Measurements from ENCODE around the gene TRAPPC12.
A peak's percentile ranks its signal among the peaks of the same experiment; 100 is the strongest.

The TRAPPC12 gene

DNA sequence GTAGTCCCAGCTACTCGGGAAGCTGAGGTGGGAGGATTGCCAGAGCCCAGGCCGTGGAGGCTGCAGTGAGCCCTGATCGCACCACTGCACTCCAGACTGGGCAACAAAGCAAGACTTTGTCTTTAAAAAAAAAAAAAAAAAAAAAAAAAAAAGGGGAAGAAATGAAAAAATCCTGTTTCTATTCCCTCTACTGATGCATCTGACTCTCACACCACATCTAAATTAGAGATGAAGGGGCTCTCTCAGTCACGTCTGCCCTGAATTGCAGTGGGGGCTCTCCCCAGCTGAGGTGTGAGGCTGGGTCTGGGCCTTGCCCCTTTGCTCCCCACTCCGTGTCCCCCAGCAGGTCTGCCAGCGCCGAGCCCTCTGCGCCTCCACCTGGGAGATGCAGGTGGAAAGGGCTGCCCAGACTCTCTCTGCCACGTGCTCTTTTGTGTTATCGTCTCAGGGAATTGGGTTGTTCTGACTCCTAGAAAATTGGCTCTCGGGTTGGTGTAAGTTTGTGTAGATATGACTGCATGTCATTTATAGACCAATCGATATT is 30.2 kb downstream of the TRAPPC12 start:
- DNase-seq = no peak

DNA sequence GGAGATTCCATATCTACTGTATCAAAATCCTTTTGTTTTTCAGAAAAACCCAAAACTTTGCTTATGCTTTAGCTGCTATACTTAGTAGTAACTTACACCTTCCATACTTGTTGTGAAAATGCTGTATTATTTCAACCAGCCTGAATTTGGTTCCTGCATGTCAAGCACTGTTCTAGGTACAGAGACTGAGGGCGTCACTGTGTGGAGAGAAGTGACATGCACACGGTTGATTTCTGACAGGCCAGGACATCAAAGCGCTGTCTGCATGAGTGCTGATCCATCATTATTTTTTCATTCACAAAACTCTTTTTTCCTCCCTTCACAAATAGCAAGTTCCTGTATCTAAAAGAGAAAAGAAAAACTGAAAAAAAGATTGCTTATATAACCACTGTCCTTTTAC is 31.6 kb downstream of the TRAPPC12 start:
- DNase-seq = no peak

DNA sequence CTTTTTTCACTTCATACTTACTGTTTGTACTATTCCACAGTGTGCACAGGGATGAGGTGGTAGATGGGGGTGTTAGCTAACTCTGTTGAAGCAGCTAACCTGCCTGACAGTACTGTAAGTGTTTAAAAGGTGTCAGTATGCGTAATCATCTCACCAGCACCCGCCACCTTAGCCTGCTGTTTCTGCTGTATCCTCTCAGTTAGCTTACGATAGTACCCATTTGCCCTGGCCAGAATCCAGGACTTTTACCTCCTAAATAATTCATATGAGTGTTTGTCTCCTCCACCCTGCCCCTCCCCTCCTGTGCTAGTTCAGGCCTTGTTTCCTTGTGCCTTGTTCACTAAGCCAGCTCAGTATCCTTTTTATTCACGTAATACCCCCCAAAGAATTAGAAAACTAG is 34.2 kb downstream of the TRAPPC12 start:
- DNase-seq = no peak

DNA sequence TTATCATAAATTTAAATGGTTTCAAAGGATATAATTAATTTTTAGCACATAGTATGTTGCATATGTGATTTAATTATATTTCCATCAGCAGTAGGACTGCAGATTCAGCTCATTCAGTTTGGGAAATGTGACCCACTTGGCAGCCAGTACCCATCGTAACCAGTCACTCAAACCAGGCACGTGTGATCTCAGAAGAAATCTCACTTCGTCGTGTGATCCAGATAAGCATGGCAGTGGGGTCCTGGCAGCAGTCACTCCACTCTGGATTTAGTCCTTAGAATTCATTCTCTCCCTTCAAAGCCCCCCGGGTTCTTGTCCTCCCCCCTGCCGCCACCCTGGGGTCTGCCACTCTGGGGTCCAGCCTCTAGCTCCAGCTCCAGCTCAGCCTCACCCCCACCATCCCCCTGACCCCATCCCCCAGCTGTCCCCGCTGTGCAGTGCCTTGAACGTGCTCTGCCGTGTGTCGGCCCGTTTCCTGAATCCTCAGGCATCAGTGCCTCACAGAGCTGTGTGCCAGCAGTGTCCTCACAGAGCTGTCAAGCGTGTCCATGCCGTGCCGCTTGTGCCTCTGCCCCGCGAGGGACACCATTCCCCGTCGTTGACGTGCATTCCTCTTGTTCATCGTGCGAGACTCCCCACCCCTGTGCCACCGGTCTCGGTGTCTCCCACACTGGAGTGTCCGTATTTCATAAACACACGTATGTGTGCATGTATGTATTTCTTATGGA is 34.8 kb downstream of the TRAPPC12 start:
- no peak for DNase-seq

DNA sequence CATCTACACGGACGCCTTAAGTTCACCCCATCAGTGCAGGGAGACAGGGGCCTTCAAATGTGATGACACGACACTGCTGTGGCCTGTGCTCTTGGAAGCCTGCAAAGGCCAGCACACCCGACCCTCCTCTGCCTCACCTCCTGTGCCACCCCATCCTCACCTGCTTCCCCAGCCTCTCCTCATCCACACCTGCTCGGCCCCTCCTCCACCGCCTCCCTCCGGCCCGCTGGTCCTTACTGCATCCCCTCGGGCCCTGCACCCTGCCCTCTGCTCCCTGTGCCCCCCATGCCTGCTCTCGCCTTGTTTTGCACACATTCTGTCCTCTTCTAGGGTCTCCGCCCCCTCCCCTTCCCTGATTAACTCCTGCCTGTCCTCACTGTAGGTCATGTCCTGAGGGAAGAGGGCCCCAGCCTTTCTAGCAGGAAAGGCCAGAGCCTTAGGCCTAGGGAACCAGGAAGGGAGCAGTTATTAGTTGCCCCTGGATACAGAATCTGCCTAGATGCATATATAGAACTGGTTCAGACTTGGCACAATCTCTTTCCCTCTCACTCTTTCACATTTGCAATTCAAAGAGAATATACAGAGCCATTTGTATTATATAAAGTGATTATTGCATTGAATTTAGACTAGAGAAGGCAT is 39.4 kb downstream of the TRAPPC12 start:
- no peak for DNase-seq

DNA sequence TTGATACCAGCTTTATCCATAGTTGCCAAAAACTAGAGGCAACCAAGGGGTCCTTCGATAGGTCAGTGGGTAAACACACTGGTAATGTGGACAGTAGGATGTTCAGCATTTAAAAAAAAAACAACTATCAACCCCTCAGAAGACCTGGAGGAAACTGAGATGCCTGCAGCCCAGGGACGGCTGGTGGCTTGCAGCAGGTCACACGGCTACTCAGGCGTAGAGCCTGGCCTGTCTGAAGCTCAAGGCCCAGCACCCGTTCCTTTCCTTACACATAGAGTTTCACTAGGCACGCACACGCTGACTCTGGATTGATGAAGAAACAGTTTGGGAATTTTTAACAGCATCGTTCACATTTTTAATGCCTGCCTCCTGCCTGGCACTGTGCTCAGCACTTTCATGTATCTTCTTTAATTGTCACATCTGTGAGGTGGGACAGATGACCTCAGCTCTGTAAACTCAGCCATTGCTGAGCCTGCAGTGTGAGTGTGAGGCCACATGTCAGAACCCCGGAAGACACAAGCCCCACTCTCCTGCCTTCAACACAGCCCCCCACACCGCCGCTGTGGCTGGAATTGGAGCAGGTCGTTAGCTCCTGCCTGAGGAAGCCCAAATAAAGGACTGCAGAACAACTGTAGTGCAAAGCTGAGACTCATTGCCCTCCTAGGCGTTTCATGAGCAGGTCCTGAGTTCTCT is 40.7 kb downstream of the TRAPPC12 start:
- no peak for DNase-seq

DNA sequence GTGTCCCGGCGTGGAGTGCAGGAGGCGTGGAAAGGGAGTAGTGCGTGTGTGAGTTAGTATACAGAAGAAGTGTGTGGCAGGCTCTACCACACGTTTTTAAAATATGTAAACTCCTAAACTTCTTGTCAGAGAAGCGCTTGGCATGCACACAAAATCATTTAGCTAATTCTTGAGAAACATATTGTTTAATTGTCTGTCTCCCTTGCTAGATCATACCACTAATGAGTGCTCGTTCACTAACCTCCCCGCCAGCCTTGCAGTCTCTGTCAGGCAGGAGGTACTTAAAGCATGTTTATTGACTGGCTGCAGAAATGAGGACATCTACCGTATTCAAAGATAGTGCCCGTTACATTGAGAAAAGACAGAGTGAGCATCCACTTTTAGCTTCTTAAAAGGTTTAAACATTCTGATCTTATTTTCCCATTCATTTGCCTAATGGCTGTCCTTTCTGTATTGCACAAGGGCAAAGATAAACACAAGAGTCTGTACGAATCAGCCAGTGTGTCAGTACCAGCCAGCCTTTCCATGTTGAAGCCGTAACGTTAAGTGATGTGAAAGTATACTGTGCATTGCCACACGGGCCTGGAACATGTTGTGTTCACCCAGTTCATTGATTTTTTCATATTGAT is 41.4 kb downstream of the TRAPPC12 start:
- no peak for DNase-seq

DNA sequence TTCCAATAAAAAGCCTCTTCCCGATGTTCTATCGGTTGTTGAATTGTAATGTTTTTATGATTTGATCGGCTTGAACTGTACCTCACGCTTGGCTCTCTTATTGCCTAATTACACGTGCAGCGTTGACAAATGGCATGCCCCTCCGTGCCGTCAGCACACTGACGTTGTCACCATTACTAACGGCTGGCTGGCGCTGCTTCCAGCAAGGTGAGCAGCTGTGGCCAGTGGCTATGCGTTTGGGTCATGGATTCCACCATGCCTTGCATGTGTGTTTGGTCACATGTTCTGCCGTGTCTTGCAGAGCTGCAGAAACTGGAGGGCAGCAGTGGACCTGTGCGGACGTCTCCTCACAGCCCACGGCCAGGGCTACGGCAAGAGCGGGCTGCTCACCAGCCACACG is 42.1 kb downstream of the TRAPPC12 start:
- DNase-seq = no peak

DNA sequence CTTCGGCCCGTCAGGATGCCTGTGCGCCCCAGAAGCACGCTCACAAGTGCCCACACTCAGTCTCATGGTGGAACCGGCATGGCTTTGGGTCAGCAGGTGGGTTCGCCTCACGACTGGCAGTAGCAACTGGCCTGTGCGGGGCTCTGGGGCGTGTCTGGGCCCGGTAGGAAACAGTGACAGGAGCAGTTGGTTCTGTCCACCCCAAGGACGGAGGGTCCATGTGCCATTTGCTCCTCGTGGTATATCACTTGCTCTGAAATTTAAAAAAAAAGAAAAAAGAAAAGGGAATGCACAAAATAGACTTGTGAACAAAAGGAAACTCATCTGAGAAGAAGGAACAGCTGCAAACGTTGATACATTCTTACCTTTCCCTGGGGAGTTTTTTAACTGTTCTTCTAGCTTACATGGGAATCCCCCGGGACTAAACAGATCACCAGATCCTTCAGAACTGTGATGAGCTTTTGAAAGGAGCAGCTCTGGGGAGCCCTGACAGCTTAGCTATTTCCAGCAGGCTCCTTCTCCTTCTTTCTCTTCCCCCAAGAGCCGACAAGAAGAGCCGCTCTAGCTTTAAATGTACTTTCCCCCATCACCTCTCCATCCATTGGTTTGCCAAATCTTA is 42.8 kb downstream of the TRAPPC12 start:
- DNase-seq = no peak

DNA sequence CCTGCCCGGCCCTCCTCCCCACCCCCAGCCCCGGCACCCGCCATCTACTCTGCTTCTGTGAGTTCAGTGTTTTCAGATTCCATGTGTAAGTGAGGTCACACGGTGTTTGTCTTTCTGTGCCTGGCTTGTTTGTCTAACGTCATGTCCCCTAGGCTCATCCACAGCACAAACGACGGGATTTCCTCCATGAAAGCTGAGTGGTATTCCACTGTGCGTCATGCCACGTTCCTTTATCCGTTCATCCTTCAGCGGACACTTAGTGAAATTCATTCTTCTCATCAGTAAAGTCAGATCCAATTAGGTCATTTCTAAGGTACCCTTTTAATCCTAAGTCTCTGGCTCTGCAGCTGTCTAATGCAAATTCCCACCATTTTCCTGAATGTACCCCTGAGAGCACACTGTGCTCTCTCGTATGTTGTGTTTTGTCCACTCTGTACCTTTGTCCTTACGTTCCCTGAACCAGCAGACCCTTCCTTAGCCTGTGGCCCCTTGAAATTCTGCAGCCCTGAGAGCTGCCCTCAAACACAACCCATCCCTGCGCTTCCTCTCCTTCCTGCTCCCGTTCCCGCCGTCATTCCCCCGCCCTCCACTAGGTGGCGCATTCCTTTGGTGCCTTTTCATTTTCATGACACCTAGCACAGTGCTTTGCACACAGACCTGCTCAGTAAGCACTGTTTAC is 44.1 kb downstream of the TRAPPC12 start:
- peak; percentile 40 for DNase-seq

DNA sequence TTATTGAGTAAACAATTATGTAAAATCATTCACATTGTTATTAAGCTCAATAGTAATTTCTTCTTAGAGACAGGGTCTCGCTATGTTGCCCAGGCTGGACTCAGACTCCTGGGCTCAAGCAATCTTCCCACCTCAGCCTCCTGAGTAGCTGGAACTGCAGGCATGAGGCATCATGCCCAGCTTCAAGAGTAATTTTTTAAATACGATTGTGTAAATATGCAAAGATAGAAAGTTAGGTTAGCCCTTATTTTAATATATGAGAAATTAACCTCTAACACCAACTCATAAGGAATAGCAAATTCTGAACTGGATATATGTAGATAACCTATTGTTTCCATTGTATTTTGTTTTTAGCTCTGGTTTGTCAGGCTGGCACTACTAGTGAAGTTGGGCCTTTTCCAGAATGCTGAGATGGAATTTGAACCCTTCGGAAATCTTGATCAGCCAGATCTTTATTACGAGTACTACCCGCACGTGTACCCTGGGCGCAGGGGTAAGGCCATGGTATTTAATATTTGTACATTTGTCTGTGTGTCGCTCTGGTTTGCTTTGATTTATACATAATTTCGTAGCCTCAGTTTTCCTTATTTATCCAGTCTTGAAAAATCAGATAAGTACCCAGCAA is 44.8 kb downstream of the TRAPPC12 start:
- no peak for DNase-seq

DNA sequence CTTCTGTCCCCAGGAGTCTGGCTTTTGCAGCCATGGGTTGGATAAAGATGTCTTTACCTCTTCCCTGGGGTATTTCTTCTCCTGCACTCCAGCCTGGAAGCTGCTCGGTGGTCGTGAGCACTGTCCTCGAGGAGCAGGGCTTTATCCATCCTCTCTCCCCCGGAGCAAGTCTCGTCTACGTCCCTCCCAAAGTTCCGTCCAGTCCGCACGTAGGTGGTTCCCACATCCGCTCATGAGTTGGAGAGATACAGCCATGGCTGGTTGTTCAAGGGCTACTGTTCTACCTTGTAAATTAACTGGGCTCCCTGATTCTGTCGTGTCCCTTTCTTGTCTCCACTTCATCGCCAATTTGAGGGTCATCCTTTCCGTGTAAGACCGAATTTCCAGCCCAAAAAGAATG is 47.1 kb downstream of the TRAPPC12 start:
- DNase-seq = no peak

DNA sequence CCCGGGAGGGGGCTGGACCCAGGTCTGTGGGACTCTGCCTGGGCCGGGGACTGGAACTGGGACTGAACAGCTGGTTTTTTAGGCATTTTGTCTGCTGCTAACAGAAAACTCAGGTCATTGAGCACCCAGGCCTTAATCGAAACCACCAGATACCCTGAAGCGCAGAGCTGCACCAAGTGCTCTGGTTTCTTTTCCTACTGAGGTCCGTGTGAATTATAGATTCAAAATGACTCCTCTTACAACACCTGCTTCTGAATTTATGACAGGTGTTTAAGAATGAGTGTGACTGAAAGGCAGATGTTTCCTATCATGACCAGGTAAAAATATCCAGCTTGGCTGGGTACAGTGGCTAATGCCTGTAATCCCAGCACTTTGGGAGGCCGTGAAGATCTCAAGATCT is 47.8 kb downstream of the TRAPPC12 start:
- no peak for DNase-seq

DNA sequence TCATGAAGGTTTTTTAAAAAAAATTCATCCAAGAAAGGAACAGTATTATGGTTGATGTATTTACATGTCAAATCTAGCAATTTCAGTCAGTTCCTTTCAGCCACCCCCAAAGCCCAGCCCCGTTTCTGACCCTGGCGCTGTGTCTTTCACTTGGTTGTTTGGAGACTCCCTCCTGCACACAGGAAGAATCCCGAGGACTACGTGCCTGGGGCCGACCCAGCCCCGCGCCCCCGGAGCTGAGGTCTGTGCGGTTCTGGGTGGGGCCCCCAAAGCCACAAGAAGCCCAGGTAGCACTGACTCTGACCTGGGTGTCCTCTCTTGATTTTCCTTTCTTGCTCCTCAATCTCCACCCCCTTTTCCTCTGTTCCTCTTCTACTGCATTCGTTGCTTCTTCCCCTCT is 49.1 kb downstream of the TRAPPC12 start:
- no peak for DNase-seq

DNA sequence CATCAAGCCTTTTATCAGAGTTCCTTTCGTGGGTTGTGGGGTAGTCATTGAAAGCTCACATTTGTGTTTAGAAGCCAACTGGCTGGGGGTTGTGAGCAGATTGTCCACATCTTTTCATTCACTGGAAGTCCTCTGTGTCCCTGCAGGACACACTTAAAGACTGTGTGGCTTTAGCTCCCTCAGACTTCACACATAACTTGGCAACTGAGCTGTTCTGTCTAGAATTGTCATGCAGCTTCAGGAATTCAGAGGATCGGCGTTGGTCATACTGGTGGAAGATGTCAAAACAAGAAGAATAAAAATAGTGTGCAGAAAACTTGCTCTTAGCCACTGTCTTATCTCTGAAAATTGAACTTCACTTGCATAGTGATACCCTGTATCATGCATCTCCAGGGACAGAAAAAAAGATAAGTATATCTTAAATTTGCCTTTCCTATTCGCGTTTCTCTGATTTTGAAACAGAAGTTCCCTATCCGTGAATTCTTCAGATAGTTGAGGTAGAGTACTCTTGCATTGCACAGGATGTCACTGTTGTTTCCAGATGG is 49.6 kb downstream of the TRAPPC12 start:
- peak; percentile 28 for DNase-seq

DNA sequence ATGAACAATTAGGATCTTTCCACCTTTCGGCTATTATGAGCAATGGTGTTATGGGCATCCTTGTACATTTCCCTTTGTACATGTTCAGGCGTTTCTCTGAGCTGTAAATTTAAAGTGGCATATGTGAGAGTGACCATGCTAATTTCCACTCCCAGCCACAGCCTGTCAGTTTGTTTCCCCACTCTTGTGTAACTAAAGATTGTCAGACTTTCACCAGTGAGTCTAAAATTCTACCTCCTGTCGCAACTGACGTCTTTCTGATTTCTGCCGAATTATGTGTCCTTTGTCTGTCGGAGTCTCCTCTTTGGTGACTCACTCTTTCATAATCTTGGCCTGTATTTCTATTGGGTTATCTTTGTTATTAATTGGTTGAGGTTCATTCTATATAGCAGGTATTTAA is 50.7 kb downstream of the TRAPPC12 start:
- no peak for DNase-seq

DNA sequence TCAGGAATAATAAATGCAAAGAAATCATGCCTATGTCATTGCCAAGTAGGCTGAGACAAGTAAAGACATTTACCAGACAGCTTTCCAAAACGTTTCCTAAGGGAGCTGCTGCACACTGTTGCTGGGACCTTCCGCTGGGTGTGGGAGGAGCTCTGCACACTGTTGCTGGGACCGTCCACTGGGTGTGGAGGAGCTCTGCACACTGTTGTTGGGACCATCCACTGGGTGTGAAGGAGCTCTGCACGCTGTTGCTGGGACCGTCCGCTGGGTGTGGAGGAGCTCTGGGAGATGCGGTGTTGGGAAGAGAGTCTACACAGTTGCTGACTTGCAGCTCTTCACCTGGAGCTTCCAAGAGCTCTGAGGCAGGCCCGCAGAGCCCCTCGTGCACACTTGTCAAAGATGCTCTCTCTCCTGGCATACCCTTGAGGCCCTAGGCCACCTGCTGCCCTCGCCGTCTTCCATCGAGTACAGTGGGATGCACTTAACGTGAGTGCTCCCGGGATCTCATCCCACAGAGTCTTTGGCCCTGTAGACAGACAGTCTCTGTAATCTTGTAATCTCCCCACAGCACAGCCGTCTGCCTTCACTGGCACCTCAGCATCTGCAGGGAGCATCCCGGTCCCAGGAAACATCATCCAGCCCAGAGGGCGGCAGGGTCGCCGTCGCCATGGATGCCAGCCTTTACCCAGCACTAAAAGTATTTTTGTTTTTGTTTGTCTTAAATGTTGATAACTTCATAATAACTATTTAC is 51.4 kb downstream of the TRAPPC12 start:
- no peak for DNase-seq

DNA sequence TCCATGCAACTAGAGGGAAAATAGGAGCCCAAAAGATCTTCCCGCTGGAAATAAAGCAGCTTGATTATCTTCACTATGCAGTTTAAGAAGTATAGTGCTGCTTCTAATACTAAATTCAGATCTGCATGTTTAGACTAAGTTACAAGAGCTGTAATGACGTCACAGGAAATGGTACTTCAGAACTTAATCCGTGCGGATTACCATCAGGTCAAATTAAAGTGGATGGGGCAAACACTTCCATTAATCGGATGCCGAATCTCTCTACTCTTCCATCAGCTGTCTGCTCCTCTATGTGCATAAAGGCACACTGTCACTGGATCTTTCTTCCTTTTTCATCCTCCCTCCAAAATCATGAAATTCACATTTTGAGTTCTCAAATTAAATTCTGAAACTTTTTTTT is 52.6 kb downstream of the TRAPPC12 start:
- no peak for DNase-seq

DNA sequence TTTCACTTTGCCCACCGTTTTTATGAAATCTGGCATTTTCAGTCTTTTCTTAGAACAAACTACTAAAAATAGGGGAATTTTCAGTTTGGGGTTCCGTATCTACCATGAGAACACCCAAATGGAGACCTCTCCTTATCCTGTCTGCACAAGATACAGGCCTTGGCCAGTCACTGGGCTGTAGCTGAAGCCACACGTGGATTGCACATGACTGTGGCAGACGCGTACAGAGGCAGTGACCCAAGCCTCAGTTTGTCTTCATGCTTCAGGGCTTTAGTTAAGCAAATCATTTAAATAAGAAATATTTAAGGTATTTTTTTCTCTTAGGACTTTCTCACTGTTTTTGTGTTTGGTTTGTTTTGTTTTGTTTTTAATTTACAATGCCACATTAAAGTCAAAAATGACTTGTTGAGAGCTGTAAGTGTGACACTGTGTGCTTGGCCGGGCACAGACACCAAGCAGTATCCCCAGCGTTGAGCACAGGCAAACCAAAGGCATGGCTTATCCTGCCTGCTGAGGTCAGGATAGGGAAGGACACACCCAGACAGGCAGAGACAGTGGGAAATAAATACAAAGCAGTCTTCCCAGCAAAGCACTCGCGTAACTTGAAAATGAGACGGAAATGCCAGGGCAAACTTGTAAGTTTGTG is 53.3 kb downstream of the TRAPPC12 start:
- no peak for DNase-seq

DNA sequence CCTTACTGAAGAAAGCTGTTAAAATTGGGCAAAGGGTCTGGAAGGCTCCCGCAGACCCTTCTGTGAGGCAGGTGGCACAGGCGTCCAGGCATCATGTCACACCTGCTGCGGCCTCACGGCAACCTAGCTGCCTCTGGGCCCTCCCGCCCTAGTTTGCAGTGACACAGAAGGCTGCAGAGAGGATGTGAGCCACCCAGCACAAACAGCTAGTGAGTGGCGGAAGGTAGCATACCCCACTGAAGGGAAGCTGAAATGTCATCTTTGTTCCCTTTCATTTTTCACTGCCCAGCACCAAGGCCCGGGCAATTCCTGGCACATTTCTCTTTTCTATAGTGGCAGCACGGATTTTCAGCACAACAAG is 53.8 kb downstream of the TRAPPC12 start:
- DNase-seq = no peak

Measured in fibroblast of skin of scalp (primary cell).